HG03520 (cell line): ENCODE results near the gene FAM53A.

Source experiments
- ATAC-seq: cut with Tn5 transposase; IDR thresholded peaks from one replicate; pipeline ENCODE4 v1.9.1; 2021; ENCODE audit warnings: mild to moderate bottlenecking, moderate library complexity; ENCODE audit not compliant: unreplicated experiment

FAM53A gene

DNA sequence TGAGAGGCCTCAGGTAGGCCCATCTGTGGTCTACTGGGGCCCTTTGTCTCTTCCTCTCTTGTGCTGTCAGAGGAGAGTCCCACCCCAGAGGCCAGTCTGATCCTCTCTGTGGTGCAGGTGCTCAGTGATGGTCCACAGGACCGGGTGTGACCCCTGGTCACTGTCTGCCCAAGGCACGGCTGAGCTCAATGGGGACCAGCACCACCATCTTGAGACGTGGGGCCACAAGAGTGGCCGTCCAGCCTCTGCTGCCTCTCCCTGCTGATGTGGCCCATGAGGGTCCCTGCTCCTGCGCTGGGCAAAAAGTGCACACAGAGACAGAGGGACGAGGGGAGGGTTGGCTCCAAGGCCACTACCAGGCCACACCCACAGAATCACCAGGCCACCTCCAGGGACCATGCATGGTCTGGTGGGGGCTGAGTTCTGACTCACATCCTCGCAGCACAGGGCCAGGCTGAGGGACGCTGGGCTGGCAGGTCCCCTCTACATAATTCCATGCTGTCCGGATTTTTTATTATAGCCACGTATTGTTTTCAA, 88.3 kb downstream of the FAM53A start:
- no peak for ATAC-seq

DNA sequence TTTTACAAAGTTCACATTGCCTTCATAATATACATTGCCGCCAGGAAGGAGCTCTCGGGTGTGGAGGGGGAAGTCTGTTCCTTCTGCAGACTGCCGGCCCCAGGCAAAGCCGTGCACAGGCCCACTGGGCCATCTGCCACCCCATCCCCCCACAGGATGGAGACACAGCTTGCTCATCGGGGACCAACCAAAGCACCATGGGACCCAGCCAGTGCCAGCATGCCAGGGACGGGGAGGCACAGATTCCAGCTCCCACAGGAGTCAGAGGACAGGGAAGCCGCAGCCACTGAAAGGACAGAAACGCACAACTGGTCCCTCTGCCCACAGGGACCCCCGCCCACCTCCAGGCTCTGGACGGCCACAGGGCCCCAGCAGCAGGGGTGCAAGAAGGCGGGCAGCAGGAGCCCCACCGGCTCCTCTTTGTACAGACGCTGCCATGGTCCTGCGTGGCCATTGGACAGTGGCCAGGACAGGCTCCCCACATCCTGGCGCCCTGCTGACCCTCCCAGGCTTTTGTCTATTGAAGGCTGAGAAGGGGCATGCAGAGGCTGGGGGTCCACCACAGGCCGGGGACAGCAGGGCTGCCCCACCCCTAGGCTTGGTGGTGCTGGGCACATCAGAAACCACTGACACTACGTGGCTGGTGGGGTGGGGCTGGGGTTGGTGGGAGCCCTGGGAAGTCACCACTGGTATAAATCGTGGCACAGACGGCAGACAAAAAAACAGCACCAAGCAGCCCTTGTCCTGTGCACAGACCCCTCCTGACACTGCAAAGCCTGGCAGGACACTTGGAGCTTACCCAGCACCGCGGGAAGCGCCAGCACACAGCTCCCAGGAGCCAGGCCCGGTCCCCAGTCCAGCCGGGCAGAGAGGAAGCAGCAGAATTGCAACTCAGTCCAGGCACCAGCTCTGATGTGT, 89.0 kb downstream of the FAM53A start:
- no peak for ATAC-seq

DNA sequence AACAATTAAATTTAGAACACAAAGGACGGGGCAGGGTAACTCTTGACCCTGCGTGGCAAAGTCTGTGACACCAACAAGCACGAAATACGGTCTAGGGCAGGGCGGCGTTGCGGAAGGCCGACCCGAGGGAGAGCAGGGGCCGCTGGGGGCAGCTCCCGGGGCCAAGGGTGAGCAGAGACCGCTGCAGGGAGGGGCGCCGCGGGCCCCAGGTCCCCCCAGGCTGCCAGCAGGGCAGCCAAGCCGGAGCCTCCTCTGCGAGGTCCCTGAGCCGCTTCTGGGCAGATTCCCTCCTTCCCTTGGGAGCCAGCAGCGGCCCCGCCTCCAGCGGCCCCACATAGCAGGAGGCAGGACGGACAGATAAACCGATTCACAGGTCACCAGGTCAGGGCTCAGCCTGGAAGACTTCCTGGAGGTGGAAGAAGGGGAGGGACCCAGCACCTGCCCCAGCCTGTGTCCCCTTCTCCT, 90.2 kb downstream of the FAM53A start:
- ATAC-seq = no peak

DNA sequence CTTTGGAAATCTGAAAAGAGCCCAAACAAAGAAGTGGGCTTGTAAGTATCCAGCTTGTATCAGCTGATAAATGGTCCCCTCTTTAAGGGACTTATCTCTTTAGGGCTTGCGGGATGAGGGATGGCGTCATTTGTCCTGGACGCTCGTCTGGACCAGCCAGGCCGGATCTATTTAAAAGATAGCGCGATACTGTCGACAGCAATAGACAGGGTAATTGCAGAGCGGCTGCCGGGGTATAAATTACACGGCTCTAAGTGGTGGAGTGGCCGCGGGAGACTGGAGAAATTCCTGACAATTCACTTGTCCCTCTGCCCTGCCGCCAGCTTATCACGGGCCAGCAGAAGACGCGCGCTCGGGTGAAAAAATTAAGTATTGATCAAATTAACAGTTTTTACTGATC, 90.7 kb downstream of the FAM53A start:
- ATAC-seq = no peak

DNA sequence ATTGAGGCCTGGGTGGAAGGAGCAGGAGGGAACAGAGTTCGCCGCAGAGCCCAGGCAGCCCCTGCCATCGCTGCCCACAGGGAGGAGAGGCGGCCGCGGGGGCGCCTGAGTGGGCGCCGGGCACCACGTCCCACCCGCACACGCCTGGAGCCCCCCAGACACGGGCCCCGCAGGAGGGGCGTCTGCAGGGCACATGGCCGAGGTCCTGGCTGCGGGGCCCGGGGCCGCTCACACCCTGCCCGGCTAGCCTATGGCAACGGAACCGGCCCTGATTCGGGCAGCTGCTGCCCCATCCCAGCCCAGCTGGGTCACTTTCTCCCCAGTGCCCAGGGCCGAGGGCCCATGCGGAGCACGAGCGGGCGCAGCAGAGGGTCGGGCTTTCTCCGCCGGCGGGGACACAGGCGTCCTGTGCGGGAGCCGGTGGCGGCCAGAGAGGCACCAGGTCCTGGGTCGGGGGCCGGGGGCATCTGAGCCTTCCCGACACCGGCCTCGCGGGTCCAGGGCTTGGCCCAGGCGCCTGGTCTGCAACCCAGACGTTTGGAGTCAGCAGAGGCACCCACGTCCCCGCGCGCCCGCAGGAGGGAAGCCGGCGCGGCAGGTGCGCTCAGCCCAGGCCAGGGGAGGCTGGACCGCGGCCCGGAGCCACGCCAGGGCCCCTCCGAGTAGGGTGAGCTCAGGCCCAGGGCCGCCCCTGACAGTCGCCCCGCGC, 91.2 kb downstream of the FAM53A start:
- ATAC-seq = no peak

DNA sequence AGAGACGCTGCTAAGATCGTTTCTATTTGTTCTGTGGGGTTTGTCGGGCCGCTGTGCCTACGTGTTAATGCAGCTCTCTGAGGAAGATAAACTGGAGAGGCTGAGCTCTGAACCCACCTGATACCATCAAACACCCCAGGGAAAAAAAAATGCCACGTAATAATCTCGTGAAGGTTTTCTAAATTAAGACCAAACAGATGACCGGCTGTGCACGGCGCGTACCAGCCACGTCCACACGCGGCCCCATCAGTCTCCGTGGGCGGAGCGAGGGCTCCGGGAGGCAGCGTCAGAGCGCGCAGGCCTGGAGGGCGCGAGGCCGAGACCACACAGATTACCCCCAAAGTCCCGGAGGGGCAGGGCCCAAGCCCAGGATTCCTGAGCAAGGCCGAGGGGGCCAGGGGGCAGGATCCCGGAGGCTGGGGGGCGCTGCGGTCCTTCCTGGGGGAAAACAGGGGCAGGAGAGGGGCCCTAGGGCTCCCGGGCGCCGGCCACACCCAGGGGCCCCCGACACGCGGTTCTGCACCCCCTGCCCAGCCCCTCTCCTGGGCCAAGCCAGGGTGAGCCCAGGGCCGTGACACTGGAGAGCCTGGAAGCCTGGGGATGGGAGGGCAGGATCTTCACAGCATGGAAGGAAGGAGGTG, 91.9 kb downstream of the FAM53A start:
- ATAC-seq = no peak

DNA sequence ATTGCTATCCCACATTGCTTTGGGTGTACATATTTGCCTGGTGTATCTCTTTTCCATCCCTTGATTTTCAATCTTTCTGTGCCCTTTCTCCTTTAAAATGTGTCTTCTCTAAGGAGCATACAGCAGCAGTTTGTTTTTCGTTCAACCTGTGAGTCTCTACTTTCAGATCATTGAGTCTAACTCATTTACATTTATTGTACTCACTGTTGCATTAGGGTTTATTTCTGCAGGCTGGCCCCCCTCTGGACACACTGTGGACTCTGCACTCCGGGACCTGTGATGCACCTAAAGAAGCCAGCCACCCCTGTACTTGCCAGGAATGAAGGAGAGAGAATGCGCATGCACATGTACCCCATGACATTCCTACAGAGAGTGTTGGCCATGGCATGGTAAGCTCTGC, 93.0 kb downstream of the FAM53A start:
- ATAC-seq = no peak

DNA sequence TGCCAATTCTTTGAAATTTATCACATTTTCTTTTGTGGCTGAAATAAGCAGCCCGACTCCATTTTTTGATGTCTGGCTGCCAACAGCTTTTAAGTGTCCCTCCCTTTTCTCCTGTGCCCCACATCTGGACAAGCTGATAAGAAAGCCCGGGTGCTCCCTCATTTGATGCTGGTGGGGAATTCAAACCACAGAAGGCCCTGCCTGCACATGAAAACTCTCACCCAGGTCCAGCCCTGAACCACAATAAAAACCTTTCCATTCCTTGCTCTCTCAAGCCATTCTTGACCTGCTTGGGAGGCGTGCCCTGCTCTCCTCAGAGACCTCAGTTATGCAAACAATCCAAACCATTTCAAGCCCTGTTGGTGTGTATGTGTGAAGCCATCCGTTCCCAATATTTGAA, 93.9 kb downstream of the FAM53A start:
- no peak for ATAC-seq
